OCI-M2 (cell line): ENCODE measurements around the gene WWOX.

Experiments used
- DNase-seq: peaks from one replicate; lab custom pipeline; 2025; ENCODE audit not compliant: unreplicated experiment; lab: John Stamatoyannopoulos, UW

Gene WWOX

GRCh38 chr16:78258375-78259065, 159.1 kb downstream of the WWOX start:
- DNase-seq: no peak

- DNase-seq: no peak
Observed at GRCh38 chr16:78259873-78260272, 160.4 kb downstream of the WWOX start.

- DNase-seq: no peak
Observed at GRCh38 chr16:78264642-78265041, 165.2 kb downstream of the WWOX start.

- no peak for DNase-seq
Observed at GRCh38 chr16:78269256-78269655, 169.8 kb downstream of the WWOX start.

GRCh38 chr16:78271981-78272380, 172.5 kb downstream of the WWOX start:
- no peak for DNase-seq

- DNase-seq: no peak
Observed at GRCh38 chr16:78274771-78275170, 175.3 kb downstream of the WWOX start.

- DNase-seq: no peak
Observed at GRCh38 chr16:78275420-78275819, 176.0 kb downstream of the WWOX start.

- no peak for DNase-seq
Observed at GRCh38 chr16:78277321-78278055, 178.0 kb downstream of the WWOX start.

- no peak for DNase-seq
Observed at GRCh38 chr16:78278056-78278450, 178.6 kb downstream of the WWOX start.

- no peak for DNase-seq
Observed at GRCh38 chr16:78281115-78281514, 181.7 kb downstream of the WWOX start.

GRCh38 chr16:78283548-78284251, 184.2 kb downstream of the WWOX start:
- no peak for DNase-seq

GRCh38 chr16:78284326-78284725, 184.9 kb downstream of the WWOX start:
- DNase-seq: no peak

GRCh38 chr16:78284957-78285434, 185.5 kb downstream of the WWOX start:
- no peak for DNase-seq

- no peak for DNase-seq
Observed at GRCh38 chr16:78285437-78285922, 186.0 kb downstream of the WWOX start.

GRCh38 chr16:78286065-78286464, 186.6 kb downstream of the WWOX start:
- no peak for DNase-seq

- no peak for DNase-seq
Observed at GRCh38 chr16:78288888-78289287, 189.4 kb downstream of the WWOX start.

- no peak for DNase-seq
Observed at GRCh38 chr16:78289373-78289772, 189.9 kb downstream of the WWOX start.

GRCh38 chr16:78289844-78290277, 190.4 kb downstream of the WWOX start:
- no peak for DNase-seq

GRCh38 chr16:78290395-78290794, 190.9 kb downstream of the WWOX start:
- no peak for DNase-seq

- no peak for DNase-seq
Observed at GRCh38 chr16:78290872-78291591, 191.6 kb downstream of the WWOX start.

GRCh38 chr16:78291604-78292003, 192.2 kb downstream of the WWOX start:
- no peak for DNase-seq
